ENCODE measurements around the gene KCNQ1.

Gene KCNQ1

GRCh38 chr11:2425506-2425905 is 19.3 kb upstream of the KCNQ1 start:
- no peak for DNase-seq

- DNase-seq = no peak
Measured at GRCh38 chr11:2426221-2426620, 18.6 kb upstream of the KCNQ1 start.

GRCh38 chr11:2426826-2427521 is 17.8 kb upstream of the KCNQ1 start:
- DNase-seq = no peak

- no peak for DNase-seq
Measured at GRCh38 chr11:2427721-2428321, 17.0 kb upstream of the KCNQ1 start.

GRCh38 chr11:2428322-2428795 is 16.4 kb upstream of the KCNQ1 start:
- DNase-seq = no peak

- no peak for DNase-seq
Measured at GRCh38 chr11:2431395-2431794, 13.4 kb upstream of the KCNQ1 start.

GRCh38 chr11:2432171-2432621 is 12.6 kb upstream of the KCNQ1 start:
- no peak for DNase-seq

GRCh38 chr11:2432628-2433071 is 12.2 kb upstream of the KCNQ1 start:
- no peak for DNase-seq

GRCh38 chr11:2433106-2433925 is 11.5 kb upstream of the KCNQ1 start:
- DNase-seq = no peak

GRCh38 chr11:2434008-2434407 is 10.8 kb upstream of the KCNQ1 start:
- DNase-seq = no peak

- DNase-seq = no peak
Measured at GRCh38 chr11:2434506-2435255, 10.1 kb upstream of the KCNQ1 start.

GRCh38 chr11:2435288-2436012 is 9.4 kb upstream of the KCNQ1 start:
- DNase-seq = no peak

- no peak for DNase-seq
Measured at GRCh38 chr11:2436013-2436520, 8.7 kb upstream of the KCNQ1 start.

- DNase-seq = no peak
Measured at GRCh38 chr11:2436521-2437031, 8.2 kb upstream of the KCNQ1 start.

GRCh38 chr11:2437516-2437915 is 7.3 kb upstream of the KCNQ1 start:
- DNase-seq = no peak

- DNase-seq = no peak
Measured at GRCh38 chr11:2439820-2440219, 5.0 kb upstream of the KCNQ1 start.

GRCh38 chr11:2440646-2441045 is 4.2 kb upstream of the KCNQ1 start:
- no peak for DNase-seq

- no peak for DNase-seq
Measured at GRCh38 chr11:2441171-2441570, 3.6 kb upstream of the KCNQ1 start.

- no peak for DNase-seq
Measured at GRCh38 chr11:2442589-2442988, 2.2 kb upstream of the KCNQ1 start.

GRCh38 chr11:2443406-2443805 is 1.4 kb upstream of the KCNQ1 start:
- no peak for DNase-seq

Data from GOT3 (cell line).